Activated T-cell treated with anti-CD3 and anti-CD28 coated beads, Interleukin-2, amount 50 U/mL, for 24 hours (primary cell): Measurements from ENCODE around the gene PPP2R3B.
A peak's percentile ranks its signal among the peaks of the same experiment; 100 is the strongest.
"Not testable (repeated sequence)": the region's sequence is repeated elsewhere in the genome, so short reads cannot be mapped to it uniquely, and the experiment has no call there.

Experiments used
- DNase-seq: peaks from one replicate; pipeline ENCODE4 v3.0.0-alpha.2; 2020
- H3K27ac Mint-ChIP-seq: 2 replicates; pipeline ENCODE4 v1.8.0; 2020; ENCODE audit warnings: mild to moderate bottlenecking, mixed read lengths
- H3K27me3 Mint-ChIP-seq: 2 replicates; pipeline ENCODE4 v1.8.0; 2020; ENCODE audit warnings: mixed read lengths
- H3K36me3 Mint-ChIP-seq: 2 replicates; pipeline ENCODE4 v1.8.0; 2020; ENCODE audit warnings: low read depth, mixed read lengths
- H3K4me1 Mint-ChIP-seq: 2 replicates; pipeline ENCODE4 v1.8.0; 2020; ENCODE audit warnings: low read depth, mixed read lengths
- H3K4me3 Mint-ChIP-seq: 2 replicates; pipeline ENCODE4 v1.8.0; 2020; ENCODE audit warnings: mild to moderate bottlenecking, moderate library complexity, mixed read lengths
- H3K9me3 Mint-ChIP-seq: 2 replicates; pipeline ENCODE4 v1.8.0; 2020; ENCODE audit warnings: mixed read lengths

Gene PPP2R3B

DNA sequence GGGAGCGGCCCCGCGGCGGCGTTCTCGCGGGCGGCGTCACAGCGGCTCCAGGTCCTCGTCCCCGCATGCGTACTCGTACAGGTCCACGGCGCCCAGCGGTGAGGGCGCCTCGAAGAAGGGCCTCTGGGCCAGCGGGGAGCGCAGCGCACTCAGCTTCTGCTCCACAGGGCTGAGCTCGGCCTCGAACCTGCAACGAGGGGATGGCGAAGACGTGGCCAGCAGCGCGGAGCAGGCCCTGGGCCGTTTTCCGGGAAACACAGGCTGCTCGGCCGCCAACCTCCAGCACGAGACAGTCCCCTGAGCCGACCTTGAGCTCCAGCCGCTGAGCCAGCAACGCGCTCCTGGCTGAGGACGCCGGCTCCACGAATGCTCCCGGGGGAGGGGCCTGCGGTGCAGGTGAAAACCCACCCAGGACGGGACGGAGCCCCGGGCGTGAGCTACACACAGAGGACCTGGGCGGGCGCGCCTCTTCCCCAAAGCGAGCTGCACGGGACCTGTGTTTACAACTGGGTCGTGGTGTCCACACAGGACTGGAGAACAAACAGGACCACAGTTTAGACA is 52.3 kb downstream of the PPP2R3B start:
- Mint-ChIP-seq H3K36me3 (peaks cover 36% of the 10 kb centered on the region), H3K27me3 (peaks cover 8% of the 10 kb centered on the region), H3K4me1 (peaks cover 2% of the 10 kb centered on the region), H3K27ac (no peak overlapping the region), H3K9me3 (no peaks in the 10 kb centered on the region), H3K4me3 (no peak overlapping the region)
- no peak for DNase-seq

DNA sequence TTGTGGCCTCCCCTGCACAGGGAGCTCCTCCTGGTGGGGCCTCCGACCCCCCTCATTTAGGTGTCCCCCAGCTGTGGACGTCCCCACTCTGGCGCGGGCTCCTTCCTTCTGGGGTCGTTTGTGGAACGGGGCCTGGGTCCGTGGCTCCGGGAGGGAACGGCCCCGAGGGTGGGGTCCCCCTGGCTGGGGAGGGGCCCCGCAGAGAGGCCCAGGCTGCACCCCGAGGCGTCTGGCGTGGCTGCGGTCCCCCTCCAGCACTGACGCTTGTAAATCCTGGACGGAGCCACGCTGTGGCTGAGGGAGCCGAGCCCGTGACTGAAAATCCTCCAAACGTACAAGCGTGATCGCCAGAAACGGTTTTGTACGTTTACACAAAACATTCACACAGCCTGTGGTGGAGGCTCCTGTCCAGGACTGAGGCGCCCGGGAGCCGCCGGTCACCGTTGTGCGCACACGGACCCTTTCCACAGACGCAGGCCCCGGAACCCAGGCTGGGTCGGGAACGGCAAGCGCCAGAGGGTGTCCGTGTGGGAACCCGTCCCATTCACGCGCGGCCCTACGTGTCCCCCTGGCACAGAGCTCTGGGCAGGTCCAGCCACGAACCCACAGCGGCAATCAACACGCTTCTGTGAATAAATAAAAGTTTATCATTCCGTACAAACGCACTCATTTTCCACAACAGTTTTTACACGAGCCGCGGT is 52.9 kb downstream of the PPP2R3B start:
- Mint-ChIP-seq H3K4me1 (peaks cover 2% of the 10 kb centered on the region), H3K27me3 (peaks cover 8% of the 10 kb centered on the region), H3K9me3 (no peaks in the 10 kb centered on the region), H3K4me3 (no peak overlapping the region), H3K27ac (no peak overlapping the region), H3K36me3 (peaks cover 34% of the 10 kb centered on the region)
- no peak for DNase-seq

DNA sequence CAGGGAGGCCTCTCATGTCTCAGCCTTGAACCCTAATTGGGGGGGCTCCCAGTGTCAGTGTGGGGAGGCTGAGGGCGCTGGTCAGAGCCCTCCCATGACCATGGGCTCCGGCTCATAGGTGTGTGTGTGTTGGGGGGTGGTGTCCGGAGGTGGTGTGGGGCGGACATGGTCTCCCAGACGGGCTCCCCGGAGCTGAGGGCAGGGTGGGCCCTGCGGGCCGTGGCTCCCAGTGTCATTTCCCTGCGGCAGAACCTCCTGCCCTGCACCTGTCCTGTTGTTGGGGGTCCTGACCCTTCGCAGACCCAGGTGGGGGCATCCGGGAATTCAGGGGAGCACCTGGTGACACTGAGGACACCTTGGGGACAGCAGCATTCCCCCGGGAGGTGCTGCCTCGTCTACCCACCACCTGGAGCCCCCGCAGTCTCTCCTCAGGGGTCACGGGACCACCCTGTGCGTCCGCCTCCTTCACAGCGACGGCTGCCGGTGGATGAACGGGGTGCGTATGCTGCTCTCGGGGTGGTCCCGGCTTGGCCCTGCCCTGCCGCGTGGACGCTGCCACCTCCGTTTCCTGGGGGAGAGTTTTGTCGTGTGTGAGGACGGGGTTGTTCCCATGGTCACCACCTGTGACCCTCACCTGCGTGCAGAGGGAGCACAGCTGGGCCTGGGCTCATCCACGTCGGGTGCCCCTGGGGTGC is 53.6 kb downstream of the PPP2R3B start:
- H3K27ac Mint-ChIP-seq: no peak overlapping the region
- no peak for DNase-seq
- H3K27me3 Mint-ChIP-seq: peaks cover 8% of the 10 kb centered on the region
- H3K36me3 Mint-ChIP-seq: peaks cover 28% of the 10 kb centered on the region
- peaks cover 2% of the 10 kb centered on the region for H3K4me1 Mint-ChIP-seq
- H3K4me3 Mint-ChIP-seq: no peak overlapping the region
- no peaks in the 10 kb centered on the region for H3K9me3 Mint-ChIP-seq

DNA sequence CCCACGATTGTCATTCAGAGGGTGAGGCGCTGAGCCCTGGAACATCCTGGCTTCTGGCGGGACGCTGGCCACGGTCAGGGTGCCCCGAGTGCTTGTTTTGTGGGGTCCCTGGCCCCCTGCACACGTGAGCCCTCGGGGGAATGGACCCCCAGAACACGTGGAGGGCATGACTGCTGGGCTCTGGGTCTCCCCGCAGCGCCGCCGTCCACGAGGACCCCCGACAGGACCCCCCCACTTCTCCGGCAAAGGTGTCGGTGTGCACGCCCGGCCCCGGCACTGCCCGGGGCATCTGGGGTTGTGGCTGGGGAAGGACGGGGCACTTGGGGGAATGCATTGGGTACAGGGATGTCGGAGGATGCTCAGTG is 54.2 kb downstream of the PPP2R3B start:
- Mint-ChIP-seq H3K4me1 (peaks cover 2% of the 10 kb centered on the region), H3K9me3 (no peaks in the 10 kb centered on the region), H3K4me3 (no peak overlapping the region), H3K27me3 (peaks cover 8% of the 10 kb centered on the region), H3K36me3 (peaks cover 22% of the 10 kb centered on the region), H3K27ac (no peak overlapping the region)
- no peak for DNase-seq

DNA sequence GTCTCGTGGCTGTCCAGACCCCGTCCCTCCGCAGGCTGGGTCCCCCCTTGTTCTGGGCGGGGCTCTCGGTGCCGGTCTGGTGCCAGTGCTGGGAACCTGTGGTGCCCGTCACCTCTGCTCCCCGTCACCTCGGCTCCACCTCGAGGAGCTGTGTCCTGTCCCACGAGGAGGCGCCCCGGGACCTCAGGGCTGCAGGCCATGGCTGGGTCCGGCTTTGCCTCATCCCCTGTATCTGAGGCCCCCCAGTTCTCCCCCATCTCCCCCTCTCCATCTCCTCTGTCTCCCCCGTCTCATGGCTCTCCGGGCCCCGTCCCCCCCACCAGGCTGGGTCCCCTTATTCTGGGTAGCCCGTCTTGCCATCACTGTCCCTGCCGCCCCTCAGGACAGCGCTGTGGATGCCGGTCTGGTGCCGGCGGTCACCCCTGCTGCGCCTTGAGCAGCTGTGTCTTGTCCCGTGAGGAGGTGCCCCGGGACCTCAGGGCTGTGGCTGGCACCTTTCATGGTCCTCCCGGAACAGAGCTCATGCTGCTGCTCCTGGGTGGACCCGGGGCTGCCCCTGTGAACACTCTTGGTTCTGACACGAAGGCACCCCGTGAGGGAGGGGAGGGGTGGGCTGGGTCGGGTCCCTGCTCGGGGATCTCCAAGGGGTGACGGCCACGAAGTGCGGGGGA is 54.7 kb downstream of the PPP2R3B start:
- Mint-ChIP-seq H3K4me1 (peaks cover 2% of the 10 kb centered on the region), H3K4me3 (peak overlapping the region; percentile 35), H3K36me3 (peaks cover 18% of the 10 kb centered on the region), H3K27ac (no peak overlapping the region), H3K27me3 (peaks cover 8% of the 10 kb centered on the region), H3K9me3 (no peaks in the 10 kb centered on the region)
- no peak for DNase-seq

GRCh38 chrX:331151-331824 is 55.4 kb downstream of the PPP2R3B start:
- Mint-ChIP-seq H3K4me3 (peak overlapping the region; percentile 35), H3K36me3 (peaks cover 12% of the 10 kb centered on the region), H3K9me3 (no peaks in the 10 kb centered on the region), H3K27me3 (peaks cover 8% of the 10 kb centered on the region), H3K27ac (no peak overlapping the region), H3K4me1 (peaks cover 2% of the 10 kb centered on the region)
- DNase-seq: peak; percentile 56

- H3K27ac Mint-ChIP-seq: no peak overlapping the region
- DNase-seq: no peak
- peaks cover 8% of the 10 kb centered on the region for H3K27me3 Mint-ChIP-seq
- H3K4me3 Mint-ChIP-seq: no peak overlapping the region
- H3K4me1 Mint-ChIP-seq: peaks cover 2% of the 10 kb centered on the region
- H3K9me3 Mint-ChIP-seq: no peaks in the 10 kb centered on the region
- peaks cover 8% of the 10 kb centered on the region for H3K36me3 Mint-ChIP-seq
Measured at GRCh38 chrX:330726-331150, 56.0 kb downstream of the PPP2R3B start.

- H3K27me3 Mint-ChIP-seq, H3K4me1 Mint-ChIP-seq, H3K4me3 Mint-ChIP-seq, H3K9me3 Mint-ChIP-seq, DNase-seq, H3K27ac Mint-ChIP-seq, H3K36me3 Mint-ChIP-seq: not testable (repeated sequence)
Measured at GRCh38 chrX:330141-330725, 56.5 kb downstream of the PPP2R3B start.

DNA sequence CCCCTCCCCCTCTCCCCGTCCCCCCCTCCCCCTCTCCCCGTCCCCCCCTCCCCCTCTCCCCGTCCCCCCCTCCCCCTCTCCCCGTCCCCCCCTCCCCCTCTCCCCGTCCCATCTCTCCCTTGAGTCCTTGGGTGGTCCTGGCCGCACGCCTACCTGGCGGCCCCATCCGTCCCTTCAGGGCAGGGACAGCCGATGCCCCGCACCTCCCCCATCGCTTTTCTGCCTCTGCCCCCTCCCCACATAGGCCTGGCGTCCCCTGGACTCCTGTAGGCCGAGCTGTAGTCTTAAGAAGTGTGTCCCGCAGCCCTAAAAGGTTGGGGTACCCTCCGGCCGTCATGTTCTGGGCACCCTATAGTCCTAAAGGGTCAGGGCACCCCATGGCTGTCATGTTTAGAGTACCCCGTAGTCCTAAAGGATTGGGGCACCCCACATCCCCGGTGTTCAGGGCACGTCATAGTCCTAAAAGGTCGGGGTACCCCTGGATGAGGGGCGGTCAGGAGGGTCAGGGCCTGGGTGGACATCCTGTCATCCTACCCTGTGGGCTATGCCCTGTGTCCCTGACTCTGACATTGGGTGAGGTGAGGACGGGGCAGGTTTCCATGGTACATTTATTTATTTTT is 57.3 kb downstream of the PPP2R3B start:
- no peak overlapping the region for H3K4me3 Mint-ChIP-seq
- peaks cover 4% of the 10 kb centered on the region for H3K36me3 Mint-ChIP-seq
- peaks cover 8% of the 10 kb centered on the region for H3K27me3 Mint-ChIP-seq
- H3K9me3 Mint-ChIP-seq: no peaks in the 10 kb centered on the region
- no peak for DNase-seq
- no peak overlapping the region for H3K27ac Mint-ChIP-seq
- peaks cover 2% of the 10 kb centered on the region for H3K4me1 Mint-ChIP-seq

DNA sequence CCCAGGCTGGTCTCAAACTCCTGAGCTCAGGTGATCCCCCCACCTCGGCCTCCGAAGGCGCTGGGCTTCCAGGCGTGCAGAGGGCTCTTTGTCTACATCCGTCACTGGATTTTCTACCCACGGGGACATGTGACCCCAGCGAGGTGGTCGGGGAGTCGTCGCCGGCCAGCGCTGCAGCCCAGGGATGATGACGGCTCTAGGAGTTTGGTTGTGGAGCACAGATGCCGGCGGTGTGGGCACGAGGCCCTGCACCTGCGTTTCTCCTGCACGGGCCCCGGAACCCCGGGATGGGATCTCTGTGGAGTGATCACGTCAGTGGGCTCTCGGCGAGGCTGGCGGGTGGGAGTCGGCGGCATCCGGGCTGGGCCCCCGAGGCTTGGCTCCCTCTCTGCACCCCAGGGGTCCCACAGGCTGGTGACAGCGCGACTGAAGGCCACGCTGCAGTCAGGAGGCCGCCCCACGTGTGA is 59.0 kb downstream of the PPP2R3B start:
- H3K4me3 Mint-ChIP-seq: no peak overlapping the region
- peaks cover 7% of the 10 kb centered on the region for H3K4me1 Mint-ChIP-seq
- H3K27ac Mint-ChIP-seq: no peak overlapping the region
- peaks cover 8% of the 10 kb centered on the region for H3K27me3 Mint-ChIP-seq
- DNase-seq: no peak
- no peaks in the 10 kb centered on the region for H3K9me3 Mint-ChIP-seq
- peaks cover under 1% of the 10 kb centered on the region for H3K36me3 Mint-ChIP-seq

GRCh38 chrX:324664-325063 is 62.0 kb downstream of the PPP2R3B start:
- DNase-seq, H3K9me3 Mint-ChIP-seq, H3K27ac Mint-ChIP-seq, H3K27me3 Mint-ChIP-seq, H3K4me3 Mint-ChIP-seq, H3K36me3 Mint-ChIP-seq: not testable (repeated sequence)
- peaks cover 11% of the 10 kb centered on the region for H3K4me1 Mint-ChIP-seq

- Mint-ChIP-seq H3K9me3 (no peaks in the 10 kb centered on the region), H3K4me3 (no peak overlapping the region)
- no peak for DNase-seq
Measured at GRCh38 chrX:323721-324628, 62.7 kb downstream of the PPP2R3B start.

More at GRCh38 chrX:323721-324628, 62.7 kb downstream of the PPP2R3B start:
- Mint-ChIP-seq H3K36me3 (peaks cover 2% of the 10 kb centered on the region), H3K4me1 (peaks cover 11% of the 10 kb centered on the region), H3K27ac (no peak overlapping the region), H3K27me3 (no peaks in the 10 kb centered on the region)
